Adipocyte (in vitro differentiated cells): ENCODE data around the gene PASK.

Source experiments
- DNase-seq: peaks from one replicate; pipeline ENCODE4 v3.0.0-alpha.2; 2015; ENCODE audit warnings: low read depth
- H3K27me3 ChIP-seq: replicated peaks from 2 replicates; pipeline ENCODE4 v1.7.0; 2013; ENCODE audit warnings: mild to moderate bottlenecking, low read length, moderate library complexity; ENCODE audit not compliant: control insufficient read depth, insufficient read depth
- H3K36me3 ChIP-seq: 2 replicates; pipeline ENCODE4 v1.7.0; 2013; ENCODE audit warnings: low read length, mild to moderate bottlenecking, moderate library complexity; ENCODE audit not compliant: control insufficient read depth, insufficient read depth, severe bottlenecking
- H3K4me1 ChIP-seq: 2 replicates; pipeline ENCODE4 v1.7.0; 2013; ENCODE audit warnings: mild to moderate bottlenecking, low read length, moderate library complexity; ENCODE audit not compliant: control insufficient read depth, insufficient read depth
- H3K4me3 ChIP-seq: 2 replicates; pipeline ENCODE4 v1.7.0; 2013; ENCODE audit warnings: mild to moderate bottlenecking, low read length, moderate library complexity
- H3K9ac ChIP-seq: 2 replicates; pipeline ENCODE4 v1.7.0; 2013; ENCODE audit warnings: mild to moderate bottlenecking, low read length, moderate library complexity
- H3K9me3 ChIP-seq: 2 replicates; pipeline ENCODE4 v1.7.0; 2013; ENCODE audit warnings: mild to moderate bottlenecking, low read length, moderate library complexity; ENCODE audit not compliant: control insufficient read depth

PASK gene

DNA sequence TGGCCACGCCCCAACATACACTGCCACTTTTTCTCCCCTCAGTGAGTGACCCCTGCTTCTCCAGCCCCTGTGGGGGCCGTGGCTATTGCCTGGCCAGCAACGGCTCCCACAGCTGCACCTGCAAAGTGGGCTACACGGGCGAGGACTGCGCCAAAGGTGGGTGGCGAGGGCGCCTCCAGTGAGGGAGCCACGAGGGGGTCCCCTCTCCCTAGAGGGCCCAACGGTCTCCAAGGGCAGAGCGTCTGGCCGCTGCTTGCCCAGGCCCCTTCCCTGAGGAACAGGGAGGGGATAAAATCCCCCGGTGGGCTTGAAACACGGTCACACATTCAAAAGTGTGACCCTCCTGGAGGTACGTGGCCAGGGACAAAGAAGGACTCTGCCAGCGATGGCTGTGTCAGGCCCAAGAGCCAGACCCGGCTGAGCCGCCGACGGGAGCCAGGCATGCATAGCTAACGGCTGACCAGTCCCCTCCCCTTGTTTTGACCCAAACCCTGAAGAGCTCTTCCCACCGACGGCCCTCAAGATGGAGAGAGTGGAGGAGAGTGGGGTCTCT is 84.4 kb downstream of the PASK start:
- no peak for DNase-seq
- Histone ChIP-seq H3K9ac (no peak overlapping the region), H3K36me3 (peaks cover 45% of the 10 kb centered on the region), H3K9me3 (no peaks in the 10 kb centered on the region), H3K4me3 (no peak overlapping the region), H3K4me1 (peaks cover 15% of the 10 kb centered on the region), H3K27me3 (no peaks in the 10 kb centered on the region)

DNA sequence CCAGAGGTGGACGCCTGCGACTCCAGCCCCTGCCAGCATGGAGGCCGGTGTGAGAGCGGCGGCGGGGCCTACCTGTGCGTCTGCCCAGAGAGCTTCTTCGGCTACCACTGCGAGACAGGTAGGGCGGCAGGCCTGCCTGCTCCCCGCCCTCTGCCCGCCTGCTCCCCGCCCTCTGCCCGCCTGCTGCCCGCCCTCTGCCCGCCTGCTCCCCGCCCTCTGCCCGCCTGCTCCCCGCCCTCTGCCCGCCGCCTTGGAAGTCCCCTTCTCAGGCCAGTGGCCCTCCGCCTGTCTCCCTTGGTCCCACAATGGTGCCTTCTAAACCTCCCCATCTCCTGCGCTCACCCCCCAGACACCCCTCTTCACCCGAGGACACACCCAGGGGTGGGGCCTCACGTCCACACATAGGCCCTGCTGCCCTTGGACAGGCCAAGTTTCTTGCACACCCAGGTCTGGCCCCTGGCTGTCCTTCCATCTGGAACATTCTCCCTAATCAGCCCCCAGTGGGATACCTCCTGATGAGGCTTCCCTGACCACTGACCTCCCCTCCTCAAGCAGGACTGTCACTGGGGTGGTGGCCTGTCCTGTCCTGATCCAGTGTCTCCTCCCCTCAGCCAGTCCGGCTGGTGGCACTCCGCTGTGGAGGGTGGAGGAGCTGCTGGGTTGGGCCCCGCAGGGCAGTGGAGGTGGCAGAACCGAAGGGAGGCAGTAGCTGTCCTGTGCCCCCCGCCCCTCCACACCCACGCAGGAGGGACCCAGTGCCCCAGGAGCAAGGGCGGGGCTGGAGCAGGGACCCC is 85.1 kb downstream of the PASK start:
- H3K9ac ChIP-seq: no peak overlapping the region
- no peak for DNase-seq
- H3K4me3 ChIP-seq: no peak overlapping the region
- H3K27me3 ChIP-seq: no peaks in the 10 kb centered on the region
- H3K36me3 ChIP-seq: peaks cover 43% of the 10 kb centered on the region
- no peaks in the 10 kb centered on the region for H3K9me3 ChIP-seq
- H3K4me1 ChIP-seq: peaks cover 15% of the 10 kb centered on the region

GRCh38 chr2:241063587-241063986 is 85.7 kb downstream of the PASK start:
- H3K27me3 ChIP-seq: no peaks in the 10 kb centered on the region
- no peak overlapping the region for H3K9ac ChIP-seq
- no peak for DNase-seq
- H3K4me1 ChIP-seq: peaks cover 15% of the 10 kb centered on the region
- no peak overlapping the region for H3K4me3 ChIP-seq
- H3K36me3 ChIP-seq: peaks cover 38% of the 10 kb centered on the region
- H3K9me3 ChIP-seq: no peaks in the 10 kb centered on the region

- Histone ChIP-seq H3K4me3 (no peak overlapping the region), H3K9me3 (no peaks in the 10 kb centered on the region), H3K36me3 (peaks cover 33% of the 10 kb centered on the region), H3K27me3 (no peaks in the 10 kb centered on the region), H3K4me1 (peaks cover 15% of the 10 kb centered on the region), H3K9ac (no peak overlapping the region)
- DNase-seq: no peak
Measured at GRCh38 chr2:241063093-241063551, 86.2 kb downstream of the PASK start.

DNA sequence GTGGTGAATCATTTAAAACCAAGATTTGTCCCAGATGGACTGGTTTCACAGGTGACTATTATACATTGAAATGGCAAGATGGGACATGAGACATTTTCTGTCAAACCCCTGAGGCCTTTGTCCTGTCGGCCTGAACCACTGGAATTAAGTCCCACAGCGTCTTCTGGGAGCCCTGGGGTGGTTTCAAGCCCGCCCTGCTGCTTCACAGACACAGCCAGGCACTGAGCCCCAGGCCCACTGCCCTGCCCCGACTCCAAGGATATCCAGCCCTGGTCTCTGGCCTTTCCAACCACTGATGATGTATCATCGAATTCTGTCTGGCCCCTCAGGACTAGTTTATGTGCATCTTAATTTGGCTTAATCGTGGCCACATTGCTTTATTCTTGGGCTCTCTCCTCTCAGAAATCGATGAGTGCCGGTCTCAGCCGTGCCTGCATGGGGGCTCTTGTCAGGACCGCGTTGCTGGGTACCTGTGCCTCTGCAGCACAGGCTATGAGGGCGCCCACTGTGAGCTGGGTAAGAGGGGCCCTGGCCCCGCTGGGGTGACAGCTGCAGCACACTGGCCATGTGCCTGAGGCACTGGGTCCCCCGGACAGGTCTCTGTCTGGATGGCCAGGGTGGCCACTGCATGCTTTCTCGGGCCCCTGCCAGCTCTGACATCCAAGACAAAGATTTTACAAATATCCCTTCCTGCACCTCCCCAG is 86.7 kb downstream of the PASK start:
- Histone ChIP-seq H3K27me3 (no peaks in the 10 kb centered on the region), H3K36me3 (peaks cover 29% of the 10 kb centered on the region), H3K9me3 (no peaks in the 10 kb centered on the region), H3K4me1 (peaks cover 15% of the 10 kb centered on the region), H3K9ac (no peak overlapping the region), H3K4me3 (no peak overlapping the region)
- no peak for DNase-seq

GRCh38 chr2:241061275-241061674 is 88.0 kb downstream of the PASK start:
- no peaks in the 10 kb centered on the region for H3K9me3 ChIP-seq
- peak; percentile 59 for DNase-seq
- H3K9ac ChIP-seq: no peak overlapping the region
- H3K4me3 ChIP-seq: no peak overlapping the region
- no peaks in the 10 kb centered on the region for H3K27me3 ChIP-seq
- peaks cover 15% of the 10 kb centered on the region for H3K4me1 ChIP-seq
- peaks cover 19% of the 10 kb centered on the region for H3K36me3 ChIP-seq
